MG63 (cell line): ENCODE measurements around the gene PGGT1B. TPM values are rescaled to one million over a fixed set of nuclear protein-coding genes. Genes with fewer than 3 reads are reported as not detected.

ENCODE experiments used
- DNase-seq: peaks from one replicate; pipeline ENCODE4 v3.0.0-alpha.2; 2020
- H3K27me3 ChIP-seq: fragments of 250-450 bp; sonication (Bioruptor Pico); 2 replicates; pipeline ENCODE4 v1.5.1; 2020; ENCODE audit warnings: mild to moderate bottlenecking, moderate library complexity
- H3K36me3 ChIP-seq: fragments of 250-450 bp; sonication (Bioruptor Pico); 2 replicates; pipeline ENCODE4 v1.5.1; 2020; ENCODE audit warnings: mild to moderate bottlenecking, moderate library complexity
- H3K4me3 ChIP-seq: fragments of 250-450 bp; sonication (Bioruptor Pico); 2 replicates; pipeline ENCODE4 v1.5.1; 2020; ENCODE audit warnings: mild to moderate bottlenecking, moderate library complexity
- H3K9me3 ChIP-seq: fragments of 250-450 bp; sonication (Bioruptor Pico); 2 replicates; pipeline ENCODE4 v1.5.1; 2020; ENCODE audit warnings: mild to moderate bottlenecking, moderate library complexity
- total RNA-seq: library from RNA; depleted of rRNA; stranded (reverse); fragments of >200 nt; shearing (Covaris generic); gene quantifications from 2 replicates; pipeline ENCODE4 v1.2.3, GENCODE V29; 2014; ENCODE audit warnings: low replicate concordance

The PGGT1B gene
- total RNA-seq, 1 experiment from 2014 or later: 17.3 TPM

GRCh38 chr5:115209279-115209678 lies 53.4 kb downstream of the PGGT1B start:
- no peak overlapping the region for H3K4me3 ChIP-seq
- H3K27me3 ChIP-seq: no peaks in the 10 kb centered on the region
- H3K9me3 ChIP-seq: no peaks in the 10 kb centered on the region
- H3K36me3 ChIP-seq: peaks cover 7% of the 10 kb centered on the region; the same call in 1 of the 2 replicates
- no peak for DNase-seq

GRCh38 chr5:115202952-115203351 lies 59.7 kb downstream of the PGGT1B start:
- no peaks in the 10 kb centered on the region for H3K36me3 ChIP-seq
- peak; percentile 18 for DNase-seq
- H3K27me3 ChIP-seq: no peaks in the 10 kb centered on the region
- no peaks in the 10 kb centered on the region for H3K9me3 ChIP-seq
- no peak overlapping the region for H3K4me3 ChIP-seq

GRCh38 chr5:115196161-115196560 lies 66.5 kb downstream of the PGGT1B start:
- DNase-seq: no peak
- no peaks in the 10 kb centered on the region for H3K9me3 ChIP-seq
- H3K4me3 ChIP-seq: no peak overlapping the region
- H3K27me3 ChIP-seq: no peaks in the 10 kb centered on the region
- H3K36me3 ChIP-seq: no peaks in the 10 kb centered on the region

GRCh38 chr5:115194676-115195075 lies 68.0 kb downstream of the PGGT1B start:
- Histone ChIP-seq H3K27me3 (no peaks in the 10 kb centered on the region), H3K36me3 (no peaks in the 10 kb centered on the region), H3K4me3 (no peak overlapping the region), H3K9me3 (no peaks in the 10 kb centered on the region)
- DNase-seq: peak; percentile 65

- DNase-seq: no peak
- Histone ChIP-seq H3K36me3 (no peaks in the 10 kb centered on the region), H3K4me3 (no peak overlapping the region), H3K27me3 (no peaks in the 10 kb centered on the region; the same call in 1 of the 2 replicates), H3K9me3 (no peaks in the 10 kb centered on the region)
These were observed 69.4 kb downstream of the PGGT1B start for GRCh38 chr5:115193295-115193694.

GRCh38 chr5:115192098-115192497 lies 70.6 kb downstream of the PGGT1B start:
- Histone ChIP-seq H3K9me3 (no peaks in the 10 kb centered on the region), H3K4me3 (no peak overlapping the region), H3K27me3 (no peaks in the 10 kb centered on the region; the same call in 1 of the 2 replicates), H3K36me3 (no peaks in the 10 kb centered on the region)
- no peak for DNase-seq

GRCh38 chr5:115191474-115192031 lies 71.1 kb downstream of the PGGT1B start:
- DNase-seq: no peak
- no peaks in the 10 kb centered on the region; the same call in 1 of the 2 replicates for H3K27me3 ChIP-seq
- H3K36me3 ChIP-seq: no peaks in the 10 kb centered on the region
- H3K4me3 ChIP-seq: no peak overlapping the region
- H3K9me3 ChIP-seq: no peaks in the 10 kb centered on the region

- Histone ChIP-seq H3K4me3 (no peak overlapping the region), H3K27me3 (no peaks in the 10 kb centered on the region; the same call in 1 of the 2 replicates), H3K36me3 (no peaks in the 10 kb centered on the region), H3K9me3 (no peaks in the 10 kb centered on the region)
- no peak for DNase-seq
These were observed 72.3 kb downstream of the PGGT1B start for GRCh38 chr5:115190388-115190787.

GRCh38 chr5:115189866-115190265 lies 72.8 kb downstream of the PGGT1B start:
- Histone ChIP-seq H3K9me3 (no peaks in the 10 kb centered on the region), H3K27me3 (no peaks in the 10 kb centered on the region; the same call in 1 of the 2 replicates), H3K36me3 (no peaks in the 10 kb centered on the region), H3K4me3 (no peak overlapping the region)
- no peak for DNase-seq

- no peak overlapping the region for H3K4me3 ChIP-seq
- no peaks in the 10 kb centered on the region for H3K36me3 ChIP-seq
- no peak for DNase-seq
- peaks cover 19% of the 10 kb centered on the region for H3K27me3 ChIP-seq
- H3K9me3 ChIP-seq: no peaks in the 10 kb centered on the region; the same call in 1 of the 2 replicates
These were observed 75.9 kb downstream of the PGGT1B start for GRCh38 chr5:115186794-115187193.

- Histone ChIP-seq H3K4me3 (no peak overlapping the region), H3K36me3 (no peaks in the 10 kb centered on the region), H3K27me3 (peaks cover 39% of the 10 kb centered on the region), H3K9me3 (no peaks in the 10 kb centered on the region; the same call in 1 of the 2 replicates)
- DNase-seq: no peak
These were observed 77.9 kb downstream of the PGGT1B start for GRCh38 chr5:115184770-115185169.

GRCh38 chr5:115181757-115182156 lies 80.9 kb downstream of the PGGT1B start:
- Histone ChIP-seq H3K27me3 (peaks cover 45% of the 10 kb centered on the region), H3K4me3 (no peak overlapping the region), H3K36me3 (no peaks in the 10 kb centered on the region), H3K9me3 (no peaks in the 10 kb centered on the region; the same call in 1 of the 2 replicates)
- no peak for DNase-seq

GRCh38 chr5:115180165-115180709 lies 82.4 kb downstream of the PGGT1B start:
- DNase-seq: peak; percentile 57
- peaks cover 45% of the 10 kb centered on the region for H3K27me3 ChIP-seq
- H3K9me3 ChIP-seq: no peaks in the 10 kb centered on the region; the same call in 1 of the 2 replicates
- H3K4me3 ChIP-seq: peak overlapping the region; percentile 43
- H3K36me3 ChIP-seq: no peaks in the 10 kb centered on the region

- peak overlapping the region; percentile 43 for H3K4me3 ChIP-seq
- no peaks in the 10 kb centered on the region for H3K36me3 ChIP-seq
- peaks cover 47% of the 10 kb centered on the region for H3K27me3 ChIP-seq
- H3K9me3 ChIP-seq: no peaks in the 10 kb centered on the region; the same call in 1 of the 2 replicates
- peak; percentile 16 for DNase-seq
These were observed 83.1 kb downstream of the PGGT1B start for GRCh38 chr5:115179394-115180164.

GRCh38 chr5:115179030-115179393 lies 83.7 kb downstream of the PGGT1B start:
- no peaks in the 10 kb centered on the region for H3K36me3 ChIP-seq
- H3K27me3 ChIP-seq: peaks cover 47% of the 10 kb centered on the region
- no peak overlapping the region for H3K4me3 ChIP-seq
- H3K9me3 ChIP-seq: no peaks in the 10 kb centered on the region; the same call in 1 of the 2 replicates
- DNase-seq: no peak

- no peaks in the 10 kb centered on the region for H3K36me3 ChIP-seq
- peak overlapping the region; percentile 62 for H3K4me3 ChIP-seq
- DNase-seq: no peak
- no peaks in the 10 kb centered on the region for H3K9me3 ChIP-seq
- H3K27me3 ChIP-seq: peaks cover 53% of the 10 kb centered on the region
These were observed 91.7 kb downstream of the PGGT1B start for GRCh38 chr5:115170929-115171510.
